22Rv1 (cell line): Measurements from ENCODE around the gene AKT1S1.
A peak's percentile ranks its signal among the peaks of the same experiment; 100 is the strongest.

Experiments
- ZFX ChIP-seq: fragments of 450-650 bp; IDR thresholded peaks from 2 replicates; pipeline ENCODE4 v1.6.1; 2017; ENCODE audit warnings: antibody characterized with exemption, borderline replicate concordance
- TF ChIP-seq, protein P1 (sequence below): fragments of 450-650 bp; IDR thresholded peaks from 2 replicates; pipeline ENCODE4 v1.5.1; 2017; ENCODE audit warnings: mild to moderate bottlenecking

DNA sequence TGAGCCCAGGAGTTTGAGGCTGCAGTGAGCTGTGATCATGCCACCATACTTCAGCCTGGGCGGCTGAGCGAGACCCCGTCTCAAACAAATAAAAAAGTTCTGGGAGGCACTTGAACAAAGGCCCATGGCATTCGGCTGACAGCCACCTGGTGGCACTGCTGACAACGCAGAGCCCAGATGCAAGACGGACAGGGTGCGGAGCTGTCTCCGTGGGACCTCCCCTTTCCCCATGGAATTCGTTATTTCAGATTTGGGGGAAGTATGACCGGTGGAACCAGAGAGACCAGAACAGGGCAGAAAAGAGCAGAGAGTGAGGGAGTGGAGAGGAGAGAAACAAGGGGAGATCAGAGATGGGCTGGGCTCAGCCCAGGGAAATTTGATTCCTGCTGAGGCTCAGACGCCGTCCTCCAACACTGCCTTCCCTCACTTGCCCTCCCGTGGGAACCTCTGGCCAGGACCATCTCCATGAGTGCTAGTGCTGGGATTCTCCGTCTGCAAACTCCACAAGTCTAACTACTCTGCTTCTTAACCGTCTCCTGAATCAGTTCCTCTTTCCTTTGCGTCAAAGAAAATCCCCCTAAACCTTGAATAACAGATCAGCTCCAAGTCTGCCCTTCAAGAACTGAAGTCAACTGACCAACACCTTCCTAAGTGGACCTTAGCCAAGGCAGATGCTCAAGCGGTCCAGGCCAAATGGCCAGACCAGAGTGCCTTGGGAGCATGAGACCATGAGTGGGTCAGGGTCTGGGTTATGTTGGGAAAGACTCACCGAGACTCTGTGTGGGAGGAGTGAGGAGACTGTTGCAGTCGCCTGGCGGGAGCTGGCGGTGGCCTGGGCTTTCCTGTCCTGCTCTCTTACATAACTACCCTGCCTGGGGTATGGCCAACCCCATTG, 39.9 kb upstream of the AKT1S1 start:
- TF ChIP-seq, protein P1, sequence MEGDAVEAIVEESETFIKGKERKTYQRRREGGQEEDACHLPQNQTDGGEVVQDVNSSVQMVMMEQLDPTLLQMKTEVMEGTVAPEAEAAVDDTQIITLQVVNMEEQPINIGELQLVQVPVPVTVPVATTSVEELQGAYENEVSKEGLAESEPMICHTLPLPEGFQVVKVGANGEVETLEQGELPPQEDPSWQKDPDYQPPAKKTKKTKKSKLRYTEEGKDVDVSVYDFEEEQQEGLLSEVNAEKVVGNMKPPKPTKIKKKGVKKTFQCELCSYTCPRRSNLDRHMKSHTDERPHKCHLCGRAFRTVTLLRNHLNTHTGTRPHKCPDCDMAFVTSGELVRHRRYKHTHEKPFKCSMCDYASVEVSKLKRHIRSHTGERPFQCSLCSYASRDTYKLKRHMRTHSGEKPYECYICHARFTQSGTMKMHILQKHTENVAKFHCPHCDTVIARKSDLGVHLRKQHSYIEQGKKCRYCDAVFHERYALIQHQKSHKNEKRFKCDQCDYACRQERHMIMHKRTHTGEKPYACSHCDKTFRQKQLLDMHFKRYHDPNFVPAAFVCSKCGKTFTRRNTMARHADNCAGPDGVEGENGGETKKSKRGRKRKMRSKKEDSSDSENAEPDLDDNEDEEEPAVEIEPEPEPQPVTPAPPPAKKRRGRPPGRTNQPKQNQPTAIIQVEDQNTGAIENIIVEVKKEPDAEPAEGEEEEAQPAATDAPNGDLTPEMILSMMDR: peak; percentile 14; the same call in 1 of the 2 replicates
- no peak for TF ChIP-seq ZFX
